NCI-H2227 (cell line): ENCODE data around the gene ADGRE2.

Source experiments
- DNase-seq: peaks from one replicate; lab custom pipeline; 2025; ENCODE audit not compliant: unreplicated experiment; lab: John Stamatoyannopoulos, UW

The ADGRE2 gene

DNA sequence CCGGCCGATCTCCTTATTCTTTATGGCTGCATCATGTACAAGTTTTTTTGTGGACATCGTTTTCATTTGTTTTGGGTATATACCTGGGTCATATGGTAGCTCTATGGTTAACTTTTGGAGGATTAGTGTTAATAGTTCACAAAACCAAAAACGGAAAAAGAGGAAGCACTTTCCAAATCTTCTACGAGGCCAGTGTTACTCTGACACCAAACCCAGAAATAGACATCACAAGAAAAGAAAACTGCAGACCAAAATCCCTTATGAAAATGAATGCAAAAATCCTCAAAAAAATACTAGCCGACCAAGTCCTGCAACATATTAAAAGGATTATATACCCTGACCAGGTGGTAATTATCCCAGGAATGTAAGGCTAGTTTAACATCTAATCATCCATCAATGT lies 29.8 kb downstream of the ADGRE2 start:
- no peak for DNase-seq

- no peak for DNase-seq
Observed at GRCh38 chr19:14746886-14747285, 31.5 kb downstream of the ADGRE2 start.

DNA sequence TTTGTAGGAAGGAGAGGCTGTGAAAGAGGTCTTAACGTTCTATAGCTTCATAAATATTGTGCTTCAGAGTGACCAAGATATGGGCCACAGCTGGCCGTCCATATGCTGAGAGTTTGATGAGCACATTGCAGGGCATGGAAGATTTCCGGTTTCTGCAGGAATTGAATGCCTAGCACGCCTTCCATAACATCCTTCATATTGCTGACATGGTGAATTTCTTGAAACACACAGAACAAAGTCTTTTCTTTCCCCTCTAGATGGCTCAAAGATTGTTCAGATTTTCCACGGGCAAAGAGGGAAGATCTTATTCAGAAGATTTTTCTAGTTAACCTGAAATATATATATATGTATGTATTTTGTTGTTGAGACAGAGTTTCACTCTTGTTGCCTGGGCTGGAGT lies 42.4 kb downstream of the ADGRE2 start:
- DNase-seq = no peak

- DNase-seq = no peak
Observed at GRCh38 chr19:14733574-14733973, 44.8 kb downstream of the ADGRE2 start.

DNA sequence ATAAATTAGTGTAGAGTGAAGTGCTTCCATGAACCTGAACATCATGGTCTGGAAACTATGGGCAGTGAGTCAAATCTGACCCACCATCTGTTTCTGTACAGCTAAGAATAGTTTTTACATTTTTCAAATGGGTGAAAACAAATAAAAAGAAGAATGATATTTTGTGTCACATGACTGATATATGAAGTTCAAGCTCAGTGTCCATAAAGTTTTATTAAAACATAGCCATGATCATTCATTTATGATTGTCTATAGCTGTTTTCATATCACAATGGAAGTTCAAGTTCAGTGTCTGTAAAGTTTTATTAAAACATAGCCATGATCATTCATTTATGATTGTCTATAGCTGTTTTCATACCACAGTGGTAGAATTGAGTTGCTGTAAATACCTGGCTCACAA lies 45.9 kb downstream of the ADGRE2 start:
- no peak for DNase-seq

DNA sequence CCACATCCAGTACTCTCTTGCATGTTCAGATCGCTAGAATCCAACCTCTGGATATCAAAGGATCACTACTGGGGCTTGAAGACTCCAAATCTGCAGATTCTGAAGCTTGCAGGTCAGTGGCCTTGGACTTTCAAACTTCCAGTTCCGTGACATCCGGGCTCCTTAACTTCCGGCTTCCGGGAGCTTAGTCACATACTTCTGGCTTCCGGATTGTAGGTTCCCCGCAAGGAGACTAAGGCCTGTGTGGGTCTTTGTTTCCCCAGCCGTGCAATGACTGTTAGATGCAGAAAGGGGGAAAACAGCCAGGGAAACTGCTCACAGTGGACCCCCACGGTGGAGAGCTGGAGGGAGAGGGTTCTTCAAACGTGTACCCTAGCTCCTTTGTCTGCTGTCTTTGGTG lies 47.2 kb downstream of the ADGRE2 start:
- DNase-seq = no peak

- no peak for DNase-seq
Observed at GRCh38 chr19:14728595-14728994, 49.8 kb downstream of the ADGRE2 start.

DNA sequence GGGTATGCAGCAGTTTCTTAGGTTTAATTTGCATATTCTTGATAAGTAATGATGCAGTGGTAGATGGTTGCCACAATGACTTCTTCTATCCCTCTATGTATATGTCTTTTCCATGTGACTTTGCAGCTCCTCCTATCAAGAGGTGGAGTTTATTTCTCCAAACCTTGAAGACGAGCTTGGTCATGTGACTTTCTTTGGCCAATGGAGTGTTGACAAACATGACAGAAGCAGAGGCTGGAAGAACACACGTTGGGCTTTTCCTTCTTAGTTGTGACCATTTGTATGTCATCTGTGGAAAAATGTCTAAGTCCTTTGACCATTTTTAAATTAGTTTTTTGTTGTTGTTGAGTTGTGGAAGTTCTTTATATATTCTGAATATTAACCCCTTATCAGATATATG lies 56.2 kb downstream of the ADGRE2 start:
- DNase-seq = no peak

- no peak for DNase-seq
Observed at GRCh38 chr19:14719162-14719561, 59.2 kb downstream of the ADGRE2 start.

- DNase-seq = no peak
Observed at GRCh38 chr19:14718522-14719116, 59.7 kb downstream of the ADGRE2 start.

GRCh38 chr19:14715841-14716240 lies 62.5 kb downstream of the ADGRE2 start:
- no peak for DNase-seq

- DNase-seq = no peak
Observed at GRCh38 chr19:14704450-14704849, 73.9 kb downstream of the ADGRE2 start.

DNA sequence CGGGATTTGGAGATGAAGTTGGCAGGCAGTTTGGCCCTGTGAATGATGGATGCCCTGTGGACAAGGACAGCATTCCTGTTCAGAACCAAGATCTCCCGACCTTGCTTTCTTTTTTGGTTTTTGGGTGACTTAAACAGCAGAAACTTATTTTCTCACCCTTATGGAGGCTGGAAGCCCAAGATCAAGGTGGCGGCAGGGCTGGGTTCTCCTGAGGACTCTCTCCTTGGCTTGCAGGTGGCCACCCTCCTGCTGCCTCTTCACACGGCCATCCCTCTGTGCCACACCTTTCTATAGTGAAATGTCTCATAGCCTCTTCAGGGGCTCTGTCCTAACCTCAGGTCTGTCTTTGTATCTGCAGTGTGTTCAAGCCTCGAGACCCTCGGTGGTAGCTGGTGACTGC lies 74.5 kb downstream of the ADGRE2 start:
- DNase-seq = no peak

GRCh38 chr19:14700711-14701375 lies 77.5 kb downstream of the ADGRE2 start:
- DNase-seq = no peak

GRCh38 chr19:14699641-14700040 lies 78.7 kb downstream of the ADGRE2 start:
- DNase-seq = no peak

GRCh38 chr19:14695471-14695870 lies 82.9 kb downstream of the ADGRE2 start:
- DNase-seq = no peak

- no peak for DNase-seq
Observed at GRCh38 chr19:14694641-14695266, 83.6 kb downstream of the ADGRE2 start.

- peak; percentile 90 for DNase-seq
Observed at GRCh38 chr19:14689598-14690503, 88.5 kb downstream of the ADGRE2 start, which contains the start of gene ZNF333. ZNF333 (plus strand) TSS chr19:14690048; CDS start chr19:14693492, 3,444 bp downstream.

DNA sequence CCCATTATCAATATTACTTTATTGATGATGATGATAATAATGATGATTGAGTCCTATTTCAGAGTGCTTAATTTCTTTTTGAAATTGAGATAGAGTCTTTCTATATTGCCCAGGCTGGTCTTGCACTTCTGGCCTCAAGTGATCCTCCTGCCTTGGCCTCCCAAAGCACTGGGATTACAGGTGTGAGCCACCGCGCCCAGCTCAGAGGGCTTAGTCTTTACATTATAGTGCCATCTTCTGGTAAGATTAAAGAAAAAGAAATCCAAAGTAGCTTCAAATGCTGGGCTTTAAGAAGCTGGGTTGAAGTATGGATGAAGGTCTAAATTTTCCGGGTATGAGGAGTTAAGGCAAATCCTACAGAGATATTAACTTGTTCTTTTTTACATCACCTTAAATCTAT lies 91.9 kb downstream of the ADGRE2 start:
- DNase-seq = peak; percentile 4

DNA sequence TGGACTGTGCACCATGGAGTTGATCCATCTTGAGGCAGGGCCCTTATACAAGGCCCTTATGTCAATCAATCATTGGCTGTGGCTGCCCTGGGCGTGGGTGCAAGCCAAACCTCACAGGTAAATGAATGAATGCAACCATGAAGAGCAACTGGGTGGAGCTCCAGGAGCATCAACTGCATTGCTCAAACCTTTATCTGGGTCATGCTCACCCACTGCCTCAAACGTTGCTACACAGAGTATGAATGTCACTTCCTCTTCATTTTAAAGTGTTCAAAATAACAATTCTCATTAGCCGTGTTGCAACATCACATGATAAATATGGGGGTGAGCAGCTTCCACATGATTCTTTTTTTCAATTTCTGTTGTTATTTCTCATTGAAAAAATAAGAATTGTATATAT lies 94.9 kb downstream of the ADGRE2 start:
- no peak for DNase-seq
